Measurements from ENCODE around the gene SCAND1.
A peak's percentile ranks its signal among the peaks of the same experiment; 100 is the strongest.
"Not testable (repeated sequence)": the region's sequence is repeated elsewhere in the genome, so short reads cannot be mapped to it uniquely, and the experiment has no call there.

The SCAND1 gene

DNA sequence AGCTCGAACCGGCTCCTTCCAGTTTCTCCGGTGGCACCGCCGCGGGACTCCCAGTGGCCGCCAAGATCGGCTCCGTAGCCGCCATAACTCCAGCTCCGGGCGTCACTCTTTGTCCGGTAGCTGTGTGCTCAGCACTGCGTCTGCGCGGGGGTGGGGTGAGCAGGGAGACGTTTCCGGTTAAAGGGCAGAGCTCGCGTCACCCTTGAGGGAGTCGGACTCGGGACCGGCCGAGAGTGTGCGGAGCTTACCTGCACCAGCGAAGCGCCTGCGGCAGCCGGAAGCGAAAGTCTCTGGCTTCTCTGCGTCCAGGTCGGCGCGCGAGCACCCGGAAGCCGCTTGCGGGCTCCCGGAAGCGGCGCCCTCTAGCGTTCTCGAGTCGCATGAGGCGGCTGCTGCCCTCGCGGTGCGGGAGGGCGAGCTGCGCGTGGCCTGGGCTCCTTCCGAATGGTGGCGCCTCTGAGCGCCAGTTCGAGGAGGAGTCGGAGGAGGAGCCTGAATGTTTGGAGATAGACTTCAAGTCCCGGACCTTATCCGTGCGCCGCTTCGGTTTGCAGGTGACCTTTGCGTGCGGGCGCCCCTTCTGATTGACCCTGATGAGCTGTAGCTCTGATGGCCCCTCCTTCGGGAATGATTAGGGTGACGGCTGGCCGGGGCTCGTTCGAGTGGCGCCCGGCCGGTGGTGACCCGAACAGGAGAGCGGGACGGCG lies at the start of gene SCAND1:
Gene SCAND1 (minus strand): TSS at position 303 of the 707 bp plus-strand sequence. CDS start 218 bp downstream, at position 85.
- peak; percentile 96 for DNase-seq

DNA sequence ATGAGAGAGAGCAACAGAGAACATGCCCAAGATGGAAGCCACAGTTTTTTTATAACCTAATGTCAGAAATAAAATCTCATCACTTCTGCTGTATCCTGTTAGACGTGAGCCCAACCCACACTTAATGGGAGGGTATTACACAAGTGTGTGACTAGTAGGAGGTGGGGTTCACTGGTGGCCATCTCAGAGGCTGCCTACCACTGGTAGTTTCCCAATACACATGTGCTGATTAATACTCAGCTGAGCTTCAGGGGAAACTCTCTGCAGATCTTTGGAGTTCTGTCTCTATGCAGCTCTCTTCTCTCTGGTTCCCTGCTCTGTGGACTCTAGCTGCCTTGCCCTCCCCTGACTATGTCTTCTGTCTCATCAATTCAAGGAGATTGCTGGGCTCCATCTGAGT lies 49.7 kb upstream of the SCAND1 start:
- no peak for DNase-seq

DNA sequence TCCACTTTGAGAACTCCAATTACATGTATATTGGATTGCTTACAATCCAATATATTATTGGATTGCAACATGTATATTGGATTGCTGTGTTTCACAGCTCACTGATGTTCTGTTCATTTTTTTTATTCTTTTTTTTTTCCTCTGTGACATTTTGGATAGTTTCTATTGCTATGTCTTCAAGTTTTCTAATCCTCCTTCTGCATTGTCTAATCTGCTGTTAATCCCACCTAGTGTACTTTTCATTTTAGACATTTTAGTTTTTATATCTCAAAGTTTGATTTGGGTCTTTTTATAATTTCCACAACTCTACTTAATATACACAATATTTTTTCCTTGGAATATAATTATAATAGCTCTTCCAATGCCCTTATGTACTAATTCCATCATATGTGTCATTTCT lies 48.6 kb upstream of the SCAND1 start:
- no peak for DNase-seq

DNA sequence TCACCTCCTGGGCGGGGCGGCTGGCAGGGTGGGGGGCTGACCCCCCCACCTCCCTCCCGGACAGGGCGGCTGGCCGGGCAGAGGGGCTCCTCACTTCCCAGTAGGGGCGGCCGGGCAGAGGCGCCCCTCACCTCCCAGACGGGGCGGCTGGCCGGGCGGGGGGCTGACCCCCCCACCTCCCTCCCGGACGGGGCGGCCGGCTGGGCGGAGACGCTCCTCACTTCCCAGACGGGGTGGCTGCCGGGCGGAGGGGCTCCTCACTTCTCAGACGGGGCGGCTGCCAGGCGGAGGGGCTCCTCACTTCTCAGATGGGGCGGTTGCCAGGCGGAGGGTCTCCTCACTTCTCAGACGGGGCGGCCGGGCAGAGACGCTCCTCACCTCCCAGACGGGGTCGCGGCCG lies 47.0 kb upstream of the SCAND1 start:
- not testable (repeated sequence) for DNase-seq

DNA sequence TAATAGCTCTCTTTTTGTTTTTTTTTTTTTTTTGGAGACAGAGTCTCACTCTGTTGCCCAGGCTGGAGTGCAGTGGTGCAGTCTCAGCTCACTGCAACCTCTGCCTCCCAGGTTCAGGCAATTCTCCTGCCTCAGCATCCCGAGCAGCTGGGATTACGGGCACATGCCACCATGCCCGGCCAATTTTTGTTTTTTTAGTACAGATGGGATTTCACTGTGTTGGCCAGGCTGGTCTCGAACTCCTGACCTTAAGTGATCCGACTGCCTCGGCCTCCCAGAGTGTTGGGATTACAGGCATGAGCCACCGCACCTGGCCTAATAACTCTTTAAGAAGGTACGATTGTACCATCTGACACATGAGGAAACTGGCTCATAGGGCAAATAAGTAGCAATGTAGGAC lies 42.2 kb upstream of the SCAND1 start:
- DNase-seq: not testable (repeated sequence)

DNA sequence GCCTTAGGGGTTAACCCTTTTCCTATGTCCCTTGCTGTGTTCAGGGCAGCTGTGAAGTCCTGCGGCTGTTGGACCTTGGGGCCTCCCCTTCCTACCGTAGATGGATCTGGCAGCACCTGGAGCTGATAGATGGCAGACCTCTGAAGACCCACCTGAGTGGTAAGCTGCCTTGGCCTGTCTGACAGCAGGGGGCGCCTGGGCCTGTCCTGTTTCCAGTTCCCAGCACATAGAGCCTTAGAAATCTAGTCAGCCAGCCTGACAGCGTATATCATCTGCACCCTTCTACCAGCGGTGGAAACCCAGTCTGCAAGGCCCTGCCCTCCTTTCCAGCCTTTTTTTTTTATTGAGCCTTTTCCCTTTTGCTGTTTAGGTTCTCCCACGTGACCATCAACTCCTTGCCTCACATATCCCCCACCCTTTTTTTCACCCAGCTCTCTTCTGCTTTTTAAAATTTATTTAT lies 40.7 kb upstream of the SCAND1 start:
- peak; percentile 87 for DNase-seq

DNA sequence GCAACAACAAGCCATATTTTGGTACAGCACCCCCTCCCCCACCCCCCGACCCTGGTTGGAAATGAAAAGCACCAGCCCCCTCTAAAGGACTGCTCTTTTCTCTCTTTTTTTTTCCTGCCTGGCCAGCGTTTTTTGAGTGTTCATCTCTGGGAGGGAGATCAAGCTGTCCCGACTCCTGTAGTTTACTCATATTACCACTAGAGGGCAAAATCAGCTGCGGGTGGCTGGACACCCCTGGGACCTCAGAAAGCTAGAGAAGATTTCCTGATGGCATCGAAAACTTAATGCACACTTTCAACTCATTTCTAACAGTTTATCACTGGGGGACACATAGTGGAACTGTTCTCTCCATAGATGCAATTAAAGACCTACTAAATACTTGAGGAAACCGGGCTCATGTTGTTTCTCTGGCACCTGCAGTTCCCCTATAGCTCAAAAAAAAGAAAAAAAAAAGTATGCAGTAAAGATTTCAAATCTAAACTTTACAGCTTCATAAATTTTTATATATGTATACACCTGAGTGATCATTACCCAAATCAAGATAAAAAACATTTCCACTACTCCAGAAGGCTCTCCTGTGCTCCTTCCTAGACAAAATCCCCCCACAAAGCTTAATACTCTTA lies 38.5 kb upstream of the SCAND1 start:
- peak; percentile 45 for DNase-seq

DNA sequence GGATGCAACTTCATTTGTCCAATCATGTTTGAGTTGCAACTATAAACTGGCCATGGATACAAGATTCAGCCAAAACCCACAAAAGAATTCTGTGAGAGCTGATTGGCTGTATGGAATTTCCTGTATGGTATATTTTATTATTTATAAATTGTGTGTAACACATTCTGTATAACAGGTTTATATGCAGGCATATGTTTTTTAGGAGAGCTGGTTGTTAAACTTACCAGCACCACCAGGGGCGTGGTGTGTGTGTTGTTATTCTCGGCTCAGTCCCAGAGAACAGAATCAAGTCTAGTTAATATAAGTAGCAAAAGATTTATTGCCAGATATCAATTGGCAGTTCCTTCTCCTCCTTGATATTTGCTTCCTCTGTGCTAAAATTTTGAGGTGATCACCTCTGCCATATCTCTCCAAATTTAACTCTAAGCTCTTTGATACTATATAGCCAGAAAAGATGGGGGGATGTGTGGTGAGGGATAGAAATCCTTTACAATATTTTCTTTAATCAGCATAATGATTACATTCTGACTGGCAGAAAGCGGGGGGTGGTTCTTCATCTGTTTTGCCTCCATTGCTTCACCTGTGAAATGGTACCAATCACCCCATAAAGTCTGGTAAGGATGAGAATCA lies 37.0 kb upstream of the SCAND1 start:
- no peak for DNase-seq

DNA sequence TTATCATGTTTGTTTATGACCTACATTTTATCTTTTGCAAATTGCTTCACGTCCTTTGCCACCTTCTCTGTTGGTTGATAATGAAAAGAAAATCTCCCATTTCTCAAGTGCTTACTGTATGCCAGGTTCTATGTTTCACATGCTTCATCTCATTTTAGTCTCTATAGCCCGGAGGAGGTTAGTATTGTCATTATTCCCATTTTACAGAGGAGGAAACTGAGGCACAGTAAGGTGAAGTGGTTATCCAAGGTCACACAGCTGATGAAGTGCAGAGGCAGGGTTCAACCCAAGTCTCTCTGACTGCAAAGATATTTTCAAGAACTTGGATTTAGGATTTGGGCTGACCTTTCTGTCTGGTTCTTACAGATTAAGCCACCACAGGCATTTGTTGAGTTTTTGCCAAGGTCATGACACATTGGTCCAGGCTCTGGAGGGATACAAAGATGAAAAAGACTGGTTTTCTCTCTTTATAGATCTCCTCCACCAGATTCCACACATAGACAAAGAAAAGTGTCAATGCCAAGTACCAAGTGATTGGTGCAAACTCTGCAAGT lies 34.7 kb upstream of the SCAND1 start:
- DNase-seq: no peak

DNA sequence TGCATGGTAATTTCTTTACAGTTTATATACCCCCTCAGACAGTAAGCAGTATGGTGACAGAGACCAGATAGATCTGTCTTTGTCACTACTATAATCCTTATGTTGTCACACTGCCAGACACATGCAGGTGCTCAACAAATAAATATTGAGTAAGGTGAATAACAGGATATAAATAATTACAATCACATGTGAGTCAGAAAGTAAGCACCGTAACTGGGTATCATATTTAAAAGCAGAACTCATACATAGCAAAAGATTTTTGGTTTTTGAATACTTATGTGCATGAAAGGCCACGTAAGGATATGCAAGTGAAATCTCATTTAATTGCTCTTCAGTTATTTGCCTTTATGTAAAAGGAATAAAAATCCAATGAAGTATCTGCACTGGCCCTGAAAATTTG lies 31.5 kb upstream of the SCAND1 start:
- no peak for DNase-seq

DNA sequence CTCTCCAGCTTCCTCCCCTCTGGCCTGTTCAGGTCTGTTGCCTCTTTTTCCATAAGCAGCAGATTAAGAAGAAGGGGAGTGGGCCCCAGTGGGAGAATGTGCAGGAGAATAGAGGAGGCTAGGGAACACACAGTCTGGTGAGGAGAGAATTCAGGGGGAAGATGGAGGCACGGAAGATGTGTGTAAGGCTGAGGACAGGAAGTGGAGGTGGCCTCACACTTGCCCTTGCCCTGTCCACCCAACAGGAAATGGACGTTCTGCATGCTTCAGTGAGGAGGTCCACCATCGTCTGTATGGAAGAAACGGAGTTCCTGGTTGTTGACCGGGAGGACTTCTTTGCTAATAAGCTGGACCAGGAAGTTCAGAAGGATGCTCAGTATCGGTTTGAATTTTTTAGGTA lies 30.1 kb upstream of the SCAND1 start:
- DNase-seq: no peak

DNA sequence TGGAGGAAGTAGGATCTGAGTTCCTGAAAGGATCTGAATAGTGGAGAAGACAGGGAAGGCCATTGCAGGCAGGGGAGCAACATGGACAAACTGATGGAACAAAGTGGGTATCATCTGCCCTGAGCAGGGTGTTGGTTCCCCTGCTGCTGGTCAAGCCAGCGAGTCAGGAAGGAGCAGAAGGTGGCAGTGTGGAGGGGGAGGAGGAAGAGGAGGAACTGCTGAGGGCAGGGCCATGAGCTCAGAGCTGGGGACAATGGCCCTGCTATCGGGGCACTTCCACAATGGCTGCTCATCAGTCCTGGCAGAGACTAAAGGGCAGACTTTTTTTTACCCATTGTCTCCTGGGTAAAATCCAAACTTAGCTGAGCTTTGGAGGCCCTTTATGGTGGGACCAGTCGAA lies 27.7 kb upstream of the SCAND1 start:
- DNase-seq: no peak

DNA sequence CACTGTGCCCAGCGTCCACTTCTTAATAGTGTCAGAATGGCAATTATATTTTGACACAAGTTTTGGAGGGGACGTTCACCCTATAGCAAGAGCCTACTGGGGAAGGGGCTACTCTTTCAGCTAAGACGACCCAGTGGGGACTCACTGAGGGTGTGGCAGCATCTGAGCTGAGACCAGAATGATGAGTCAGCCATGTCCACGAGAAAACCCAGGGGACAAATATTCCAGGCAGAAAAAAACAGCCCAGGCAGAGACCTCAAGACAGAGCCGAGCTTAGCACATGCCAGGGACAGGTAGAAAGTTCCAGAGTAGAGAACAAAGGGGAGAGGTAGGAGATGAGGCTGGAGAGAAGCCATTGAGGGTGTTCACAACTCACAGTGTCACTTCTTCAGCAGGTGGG lies 25.2 kb upstream of the SCAND1 start:
- DNase-seq: no peak

DNA sequence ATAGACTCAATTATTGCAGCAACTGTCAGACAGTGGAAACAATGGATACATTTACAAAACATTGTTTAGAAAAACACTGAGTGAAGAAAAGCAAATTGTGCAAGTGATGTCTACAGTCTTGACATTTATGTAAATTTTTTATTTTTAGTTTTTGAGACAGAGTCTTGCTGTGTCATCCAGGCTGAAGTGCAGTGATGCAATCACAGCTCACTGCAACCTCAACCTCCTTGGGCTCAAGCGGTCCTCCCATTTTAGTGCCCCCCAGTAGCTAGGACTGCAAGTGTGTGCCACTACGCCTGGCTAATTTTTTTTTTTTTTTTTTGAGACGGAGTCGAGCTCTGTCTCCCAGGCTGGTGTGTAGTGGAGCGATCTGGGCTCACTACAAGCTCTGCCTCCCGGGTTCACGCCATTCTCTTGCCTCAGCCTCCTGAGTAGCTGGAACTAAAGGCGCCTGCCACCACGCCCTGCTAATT lies 23.8 kb upstream of the SCAND1 start:
- DNase-seq: no peak

DNA sequence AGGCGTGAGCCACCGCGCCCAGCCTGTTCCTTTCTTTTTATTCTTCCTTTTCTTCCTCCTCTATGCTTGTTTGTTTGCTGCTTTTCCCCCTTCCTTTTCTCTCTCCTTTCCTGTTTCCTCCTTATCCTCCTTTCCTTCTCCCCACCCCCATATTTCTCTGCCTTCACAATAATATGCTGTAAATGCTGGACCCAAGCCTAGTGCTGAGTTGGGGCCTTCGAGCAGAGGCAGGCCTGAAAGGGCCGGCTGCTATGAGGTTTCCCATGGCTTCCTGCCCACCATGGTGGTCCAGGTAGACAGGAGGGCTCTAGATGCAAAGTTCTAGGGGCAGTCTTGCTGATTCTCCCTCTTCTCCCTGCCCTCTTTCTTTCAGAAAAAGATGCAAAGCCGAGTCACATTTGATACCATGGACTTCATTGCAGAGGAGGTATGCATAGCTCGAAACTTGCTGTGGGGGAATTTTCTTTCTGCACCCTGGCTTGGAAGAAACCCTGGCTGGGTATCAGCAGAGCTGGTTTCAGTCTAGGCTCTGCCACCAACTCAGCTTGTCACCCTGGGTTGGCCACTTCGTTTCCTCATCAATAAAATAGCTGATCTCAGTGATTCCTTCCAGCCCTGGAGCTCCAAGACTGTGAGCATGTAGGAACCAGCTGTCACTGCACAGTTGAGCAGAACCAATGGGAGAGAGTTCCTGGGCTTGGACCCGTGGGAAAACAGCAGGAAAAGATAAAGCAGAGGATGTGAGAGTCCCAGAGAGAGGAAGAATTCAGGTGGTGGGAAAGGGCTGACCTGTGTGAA lies 21.5 kb upstream of the SCAND1 start:
- no peak for DNase-seq

DNA sequence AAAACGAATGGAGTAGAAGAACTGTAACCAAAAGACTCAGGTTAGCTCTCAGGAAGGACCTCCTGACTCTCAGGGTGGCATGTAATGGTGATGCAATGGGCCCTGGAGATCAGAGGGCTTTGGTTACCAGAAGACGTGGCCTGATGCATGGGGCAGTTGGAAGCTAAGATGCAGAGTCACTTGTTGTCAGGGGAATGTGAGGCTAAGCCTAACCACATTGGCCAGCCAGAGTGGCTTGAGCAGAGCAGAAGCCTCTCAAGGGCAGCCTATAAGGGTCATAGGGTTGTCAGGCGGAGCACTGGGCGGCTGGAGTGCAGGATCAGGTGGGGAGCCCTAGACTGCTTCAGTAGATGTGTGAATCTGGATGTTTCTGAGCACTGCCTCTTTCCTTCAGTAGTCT lies 20.0 kb upstream of the SCAND1 start:
- no peak for DNase-seq

DNA sequence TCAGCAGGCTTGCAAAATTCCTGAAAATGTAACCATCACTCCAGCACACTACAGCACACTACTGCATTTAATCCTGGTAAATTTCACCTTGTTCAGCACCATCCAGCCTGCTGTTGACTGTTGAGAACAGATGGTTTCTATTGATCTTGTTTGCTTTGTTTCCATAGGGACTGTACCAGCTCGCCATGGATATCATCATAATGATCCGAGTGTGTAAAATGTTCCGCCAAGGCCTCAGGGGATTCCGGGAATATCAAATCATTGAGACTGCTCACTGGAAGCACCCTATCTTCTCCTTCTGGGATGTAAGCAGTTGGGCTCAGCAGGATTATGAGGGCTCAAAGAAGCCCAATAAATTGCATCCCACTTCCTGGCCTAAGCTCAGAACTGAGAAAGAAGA lies 18.2 kb upstream of the SCAND1 start:
- no peak for DNase-seq

DNA sequence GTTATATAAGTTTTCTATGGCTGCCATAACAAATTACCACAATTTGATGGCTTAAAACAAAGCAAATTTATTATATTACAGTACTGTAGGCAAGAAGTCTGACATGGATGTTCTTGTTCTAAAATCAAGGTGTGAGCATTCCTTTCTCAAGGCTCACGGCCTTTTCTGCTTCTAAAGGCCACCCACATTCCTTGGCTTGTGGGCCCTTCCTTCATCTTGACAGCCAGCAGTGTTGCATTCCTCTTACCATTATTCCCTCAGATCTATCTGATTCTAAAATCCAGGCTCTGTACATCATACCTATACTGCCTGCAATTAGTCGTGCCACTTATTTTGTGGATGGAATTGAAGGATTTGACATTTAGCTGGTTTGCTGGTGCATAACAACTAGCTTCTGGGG lies 17.7 kb upstream of the SCAND1 start:
- no peak for DNase-seq

DNA sequence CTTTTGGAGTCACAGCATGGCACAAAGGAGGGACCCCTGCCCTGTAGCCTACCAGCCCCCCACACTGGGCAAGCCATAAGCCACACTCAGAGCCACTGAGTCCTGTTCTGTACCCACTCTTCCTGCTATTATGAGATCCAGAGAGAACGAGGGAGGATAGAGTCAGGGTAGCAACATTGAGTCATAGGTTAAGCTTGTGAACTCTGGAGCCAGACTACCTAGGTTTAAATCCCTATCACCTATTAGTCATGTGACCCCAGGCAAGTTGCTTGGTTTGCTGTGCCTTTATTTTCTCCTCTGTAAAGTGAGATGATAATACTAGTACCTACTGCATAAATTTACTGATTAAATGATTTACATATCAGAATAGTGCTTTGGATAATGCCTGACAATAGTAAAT lies 14.6 kb upstream of the SCAND1 start:
- no peak for DNase-seq

DNA sequence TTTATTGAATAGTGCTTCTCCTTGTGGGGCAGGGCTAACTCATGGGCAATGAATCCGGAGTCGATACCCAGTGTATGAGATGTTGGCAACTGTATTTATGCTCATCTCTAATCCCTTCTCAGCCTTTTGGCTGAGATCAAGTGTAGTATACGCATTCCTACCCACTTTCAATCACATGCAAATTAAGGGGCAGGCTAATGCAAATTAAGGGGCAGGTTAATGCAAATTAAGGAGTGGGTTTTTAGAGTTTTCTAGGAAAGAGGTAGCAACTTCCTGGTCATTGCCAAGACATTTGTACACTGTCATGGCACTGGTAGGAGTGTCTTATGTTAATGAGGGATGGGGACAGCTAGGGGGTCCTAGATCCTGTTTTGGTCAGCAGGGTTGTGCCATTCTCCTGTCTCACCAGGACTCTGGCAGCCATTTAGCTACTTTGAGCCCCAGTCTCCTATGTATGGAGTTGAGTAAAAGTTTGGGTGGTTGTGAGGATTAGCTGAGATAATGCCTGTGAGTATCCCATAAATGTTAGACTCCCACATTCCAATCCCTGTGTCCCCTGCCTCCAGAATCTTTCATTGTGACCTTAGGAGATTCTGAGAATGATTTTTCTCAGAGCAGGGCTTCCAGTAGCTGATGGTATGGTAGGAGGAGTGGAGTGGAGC lies 13.8 kb upstream of the SCAND1 start, which contains the start of gene CNBD2:
Gene CNBD2 (plus strand): TSS at position 612 of the 662 bp plus-strand sequence. CDS start 173 bp downstream, outside the sequence.
- no peak for DNase-seq

DNA sequence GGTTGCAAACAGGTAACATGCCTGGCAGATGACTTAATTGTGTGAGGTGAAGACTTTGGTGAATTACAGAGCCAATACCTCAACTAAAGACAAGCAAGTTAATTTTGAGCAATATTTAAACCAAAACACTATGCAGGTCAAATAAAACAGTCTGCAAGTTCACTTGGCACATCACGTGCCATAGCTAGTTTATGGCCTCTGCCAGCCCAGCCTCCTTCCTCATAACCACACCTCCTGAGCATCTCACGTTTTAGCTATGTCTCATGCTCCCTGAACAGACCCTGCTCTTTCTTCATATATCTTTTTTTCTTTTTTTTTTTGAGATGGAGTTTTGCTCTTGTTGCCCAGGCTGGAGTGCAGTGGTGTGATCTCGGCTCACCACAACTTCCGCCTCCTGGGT lies 9.6 kb upstream of the SCAND1 start:
- no peak for DNase-seq

DNA sequence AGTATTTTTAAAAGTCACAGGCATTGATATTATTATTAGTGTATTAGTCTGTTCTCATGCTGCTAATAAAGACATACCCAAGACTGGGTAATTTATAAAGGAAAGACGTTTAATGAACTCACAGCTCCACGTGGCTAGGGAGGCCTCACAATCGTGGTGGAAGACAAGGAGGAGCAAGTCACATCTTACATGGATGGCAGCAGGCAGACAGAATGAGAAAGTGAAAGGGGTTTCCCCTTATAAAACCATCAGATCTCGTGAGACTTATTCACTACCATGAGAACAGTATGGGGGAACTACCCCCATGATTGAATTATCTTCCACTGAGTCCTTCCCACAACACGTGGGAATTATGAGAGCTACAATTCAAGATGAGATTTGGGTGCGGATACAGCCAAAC lies 5.0 kb upstream of the SCAND1 start:
- not testable (repeated sequence) for DNase-seq
